HG03045 (cell line): ENCODE results near the gene FAM13C.

Source experiments
- ATAC-seq: cut with Tn5 transposase; IDR thresholded peaks from one replicate; pipeline ENCODE4 v1.9.1; 2021; ENCODE audit warnings: mild to moderate bottlenecking, moderate library complexity; ENCODE audit not compliant: unreplicated experiment

FAM13C gene

DNA sequence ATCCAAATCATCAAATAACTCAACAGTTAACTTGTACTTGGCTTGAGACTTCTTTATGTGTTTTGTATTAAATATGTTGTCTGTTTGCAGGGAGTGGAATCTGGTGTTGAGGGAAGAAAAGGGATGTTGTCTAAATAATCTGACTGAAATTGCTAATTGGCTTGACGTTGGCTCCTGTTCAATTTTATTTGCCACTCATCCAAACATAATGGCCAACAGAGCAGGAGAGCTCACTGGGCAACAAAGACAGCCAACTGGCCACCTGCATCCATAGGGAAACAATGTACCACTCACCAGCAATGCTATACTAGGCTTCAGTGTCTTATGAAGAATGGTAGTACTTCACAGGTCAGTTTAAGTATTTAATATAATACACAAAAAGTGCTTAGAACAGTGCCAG lies 80.5 kb downstream of the FAM13C start:
- ATAC-seq = no peak

DNA sequence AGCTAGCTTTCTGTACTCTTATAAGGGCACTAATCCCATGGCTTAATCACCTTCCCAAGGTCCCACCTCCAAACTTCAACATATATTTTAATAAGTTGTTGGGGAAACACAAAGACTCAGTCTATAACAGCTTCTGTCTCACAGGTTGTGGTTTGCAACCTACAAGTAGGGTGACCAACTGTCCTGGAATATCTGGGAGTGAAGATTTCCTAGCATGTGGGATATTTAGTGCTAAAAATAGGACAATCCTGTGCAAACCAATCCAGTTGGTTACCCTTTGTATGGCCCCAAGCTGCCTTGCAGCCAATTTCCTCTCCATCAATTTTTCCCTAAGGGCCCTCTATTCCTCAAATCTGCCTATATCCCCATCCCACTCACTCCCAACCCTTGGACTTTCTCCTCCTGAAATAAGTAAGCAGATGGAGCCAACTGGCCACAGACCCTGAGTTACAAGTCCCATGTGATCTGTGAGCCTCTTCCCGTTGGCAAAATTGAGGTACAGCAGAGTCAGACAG lies 82.3 kb downstream of the FAM13C start:
- ATAC-seq = no peak

DNA sequence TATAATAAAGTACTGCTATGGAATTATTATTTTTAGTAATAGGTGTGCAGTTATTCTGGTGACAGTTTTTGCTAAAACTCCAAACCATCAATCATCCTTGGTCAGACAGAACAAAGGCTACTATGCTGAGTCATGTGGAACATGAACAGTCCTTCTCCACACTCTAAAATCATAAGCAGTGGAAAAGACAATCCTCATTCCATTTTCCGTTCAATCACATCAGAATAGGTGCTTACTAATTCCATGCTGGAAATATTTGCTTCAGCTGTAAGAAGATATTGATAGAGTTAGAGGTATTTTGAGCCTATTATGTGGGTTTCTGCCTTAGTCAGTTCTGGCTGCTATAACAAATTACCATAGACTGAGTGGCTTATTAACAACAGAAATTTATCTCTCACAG lies 82.9 kb downstream of the FAM13C start:
- no peak for ATAC-seq

DNA sequence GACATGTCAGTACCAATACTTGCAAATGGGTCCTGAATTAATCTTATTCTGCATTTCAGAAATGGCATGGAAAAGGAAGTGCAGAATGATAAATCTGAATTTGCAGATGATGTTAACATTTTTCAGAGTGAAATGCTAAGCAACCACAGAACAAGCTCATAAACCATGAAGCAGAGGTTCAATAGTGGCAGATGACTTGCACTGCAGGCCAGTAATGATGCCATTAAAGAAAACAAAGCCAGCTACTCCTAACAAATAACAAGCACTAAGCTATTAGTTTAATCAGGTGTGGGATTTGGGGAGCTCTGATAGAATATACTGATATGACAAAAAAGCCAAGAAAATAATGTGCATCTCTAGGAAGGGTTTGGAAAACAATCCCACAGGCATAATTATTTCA lies 85.4 kb downstream of the FAM13C start:
- ATAC-seq = no peak

DNA sequence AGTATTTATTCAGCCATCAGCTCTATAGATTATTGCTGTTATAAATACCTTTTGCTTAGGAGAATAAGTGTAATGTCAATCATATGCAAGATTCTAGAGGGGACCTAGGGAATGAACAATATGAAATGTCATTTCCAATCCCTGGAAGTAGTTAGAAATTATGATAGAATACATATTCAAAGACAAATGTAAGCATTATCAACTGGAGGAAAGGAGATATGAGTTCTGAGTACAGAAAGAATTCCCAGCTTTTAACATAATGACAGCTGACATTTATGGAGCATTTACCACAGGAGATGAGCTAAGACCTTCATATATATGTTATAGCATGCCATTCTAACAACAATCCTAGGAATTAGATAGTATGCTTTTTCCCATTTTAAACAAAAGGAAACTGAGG lies 86.2 kb downstream of the FAM13C start:
- ATAC-seq = no peak

DNA sequence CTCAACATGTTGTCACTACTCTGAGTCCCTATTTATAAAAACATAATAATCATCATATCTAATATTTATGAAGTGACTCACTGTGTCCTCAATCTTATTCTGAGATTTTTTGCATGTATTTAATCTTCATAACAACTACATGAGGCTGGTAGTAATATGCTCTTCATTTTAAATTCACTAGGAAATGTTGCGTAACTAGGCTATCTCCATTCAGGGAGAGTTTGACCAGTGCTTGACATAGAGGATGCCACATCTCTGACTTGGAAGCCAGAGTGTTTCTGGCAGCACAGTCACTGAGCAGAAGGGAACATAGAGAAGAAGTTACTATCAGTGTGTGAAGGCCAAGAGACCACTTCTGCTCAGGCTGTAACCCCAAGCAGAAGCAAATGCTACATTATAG lies 88.9 kb downstream of the FAM13C start:
- no peak for ATAC-seq

DNA sequence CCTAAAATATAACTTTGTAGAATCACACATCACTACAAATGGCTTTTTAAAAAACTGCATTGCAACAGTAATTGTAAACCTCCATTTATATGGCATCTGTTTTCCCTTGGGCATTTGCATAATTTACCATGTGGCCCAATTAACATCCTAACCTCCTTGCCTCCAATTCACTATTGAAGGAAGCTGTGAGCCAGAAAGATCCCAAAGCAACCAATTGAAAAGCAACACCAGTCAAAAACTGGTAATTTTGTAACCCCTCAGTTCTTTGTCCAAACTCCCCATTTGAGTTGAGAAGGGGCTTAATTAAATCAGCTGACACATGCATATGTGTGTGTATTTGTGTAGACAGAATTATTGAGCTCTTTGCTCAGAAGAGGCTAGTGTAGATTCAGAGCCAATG lies 90.3 kb downstream of the FAM13C start:
- no peak for ATAC-seq

DNA sequence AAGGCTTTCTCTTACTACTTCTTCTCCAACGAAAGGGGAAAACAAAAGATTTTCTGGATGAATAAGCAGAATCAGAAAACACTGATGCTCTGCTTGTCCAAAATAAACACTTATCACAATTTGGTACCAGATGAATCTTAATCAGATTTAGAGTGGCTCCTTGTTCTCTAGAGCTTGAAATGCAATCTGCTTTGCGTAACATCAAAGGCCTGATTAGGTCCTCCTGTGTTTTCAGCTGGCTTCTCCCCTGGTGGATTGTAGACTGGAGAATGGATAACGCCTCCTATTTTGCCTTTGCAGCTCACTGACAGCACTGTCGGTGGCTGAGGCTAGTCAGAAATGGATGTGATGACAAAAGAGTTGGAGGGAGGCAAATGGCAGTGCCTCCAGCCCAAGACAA lies 91.2 kb downstream of the FAM13C start:
- no peak for ATAC-seq

DNA sequence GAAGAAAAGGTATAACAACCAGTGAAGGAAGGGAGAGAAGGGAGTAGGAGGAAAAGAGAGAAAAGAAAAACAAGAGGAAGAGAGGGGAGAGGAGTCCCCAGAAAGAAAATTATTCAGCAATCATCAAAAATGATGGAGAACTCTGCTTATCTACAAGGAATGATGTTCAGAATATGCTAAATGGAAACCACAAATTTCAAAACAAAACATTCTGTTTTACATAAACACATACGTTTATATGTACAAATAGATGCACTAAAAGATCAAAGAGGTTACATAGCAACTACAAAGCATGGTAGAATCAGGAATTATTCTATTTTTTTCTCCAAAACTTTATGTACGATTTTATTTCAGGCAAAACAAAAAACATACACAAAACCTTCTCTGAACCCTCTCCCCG lies 91.9 kb downstream of the FAM13C start:
- ATAC-seq = no peak

DNA sequence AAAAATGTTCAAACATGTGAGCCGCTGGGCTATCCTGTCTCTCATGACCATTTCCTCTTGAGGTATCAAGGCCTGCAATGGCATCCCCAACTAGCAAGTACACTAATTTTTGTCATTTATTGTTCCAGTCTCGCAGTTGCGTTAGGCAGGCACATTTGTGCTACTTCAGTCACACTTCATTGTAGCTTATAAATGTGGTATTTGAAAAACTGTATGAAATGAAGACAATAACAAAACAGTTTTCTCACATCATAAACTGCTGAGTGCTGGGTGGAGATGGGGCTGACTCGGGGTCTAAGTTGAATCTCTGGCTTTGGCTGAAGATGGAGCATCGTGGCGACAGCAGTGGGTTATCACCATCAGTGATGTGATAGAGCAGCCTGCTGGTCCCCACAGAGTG lies 92.7 kb downstream of the FAM13C start:
- ATAC-seq = no peak

DNA sequence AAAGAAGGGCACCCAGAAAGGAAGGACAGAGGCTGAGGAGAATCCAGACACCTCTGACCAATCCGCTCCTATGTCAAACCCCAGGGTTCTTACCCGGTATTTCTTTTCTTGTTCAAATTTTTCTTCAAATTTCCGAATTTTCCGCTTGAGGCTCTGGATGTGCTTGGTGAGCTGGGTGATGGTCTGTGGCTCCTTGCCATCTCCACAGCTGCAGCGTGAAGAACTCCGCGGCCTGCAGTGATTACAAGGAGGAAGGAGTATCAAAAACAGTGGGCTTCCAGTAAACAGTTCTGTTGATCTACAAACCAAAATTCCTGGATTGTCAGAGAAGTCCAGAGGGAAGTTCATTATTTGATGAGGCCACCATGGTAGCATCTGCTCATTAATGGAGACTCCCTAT lies 93.9 kb downstream of the FAM13C start:
- no peak for ATAC-seq

DNA sequence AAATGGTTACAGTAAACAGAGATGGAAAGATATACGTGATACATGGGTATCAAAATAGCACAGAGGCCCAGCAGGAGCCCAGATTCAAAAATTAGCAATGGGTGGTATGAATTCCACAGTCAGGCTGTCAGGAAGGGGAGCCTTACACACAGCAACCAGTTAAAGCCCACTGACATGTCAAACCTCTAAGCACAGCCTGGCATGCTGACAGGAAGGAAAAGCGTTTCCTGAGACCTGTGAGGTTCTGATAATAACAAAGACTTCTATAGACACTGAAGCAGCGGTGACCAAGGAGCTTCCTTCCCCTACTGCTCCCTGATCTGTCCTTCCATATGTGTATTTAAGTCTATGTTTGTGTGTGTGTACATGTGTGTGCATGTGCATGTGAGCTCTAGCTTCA lies 96.0 kb downstream of the FAM13C start:
- no peak for ATAC-seq

DNA sequence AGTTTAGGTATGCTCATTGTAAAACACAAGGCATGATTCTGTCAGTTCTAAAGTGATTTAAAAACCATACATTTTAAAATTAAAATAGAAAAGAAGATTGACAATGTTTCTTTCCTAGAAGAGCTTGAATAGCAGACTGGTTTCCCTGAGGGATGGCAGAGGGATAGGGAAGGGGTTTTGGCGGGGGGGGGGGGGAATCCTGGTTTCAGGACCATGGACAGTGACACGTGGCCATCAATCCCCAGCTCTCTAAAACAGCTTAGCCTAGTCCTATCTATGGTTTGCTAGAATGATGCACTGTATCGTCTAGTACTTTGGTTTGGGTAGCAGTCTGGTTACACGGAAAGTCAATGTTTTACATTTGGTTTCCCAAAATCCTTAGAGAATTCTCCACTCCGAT lies 97.2 kb downstream of the FAM13C start:
- ATAC-seq = no peak

DNA sequence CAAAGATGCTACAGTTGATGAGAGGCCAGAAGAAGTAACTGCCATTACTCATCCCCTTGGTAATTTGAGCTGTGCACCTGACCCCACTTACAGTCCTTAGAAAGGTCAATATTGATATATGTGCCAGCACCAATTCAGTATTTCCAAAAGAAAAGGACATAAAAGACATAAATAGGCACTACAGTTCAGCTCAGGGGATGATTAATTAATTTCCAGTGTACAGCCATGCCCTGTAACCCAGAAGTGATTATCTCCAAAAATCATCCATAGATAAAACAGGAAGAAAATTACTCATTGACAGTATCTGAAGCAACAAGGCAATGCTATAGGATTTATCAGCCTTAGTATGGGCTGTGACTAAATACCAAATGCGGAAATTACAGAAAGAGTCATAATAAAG lies 103.5 kb downstream of the FAM13C start:
- ATAC-seq = no peak

DNA sequence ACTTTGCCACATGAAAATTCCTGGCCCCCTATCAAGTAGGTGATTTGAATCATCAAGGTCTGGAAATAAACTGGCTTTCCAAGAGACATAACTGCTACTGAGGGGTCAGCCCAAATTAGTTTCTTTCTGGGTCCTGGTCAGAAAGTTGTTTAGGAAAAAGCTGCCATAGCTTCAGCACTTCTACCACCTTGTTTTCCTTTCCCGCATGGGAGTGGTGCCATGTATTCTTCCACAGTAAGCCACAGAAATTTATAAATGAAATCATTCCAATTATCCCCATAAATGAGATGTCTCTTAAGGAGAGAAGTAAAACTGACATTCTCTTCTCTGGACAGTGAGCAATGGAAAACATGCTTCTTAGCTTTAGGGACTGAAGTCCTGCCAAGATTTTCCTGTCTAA lies 105.1 kb downstream of the FAM13C start:
- ATAC-seq = no peak

DNA sequence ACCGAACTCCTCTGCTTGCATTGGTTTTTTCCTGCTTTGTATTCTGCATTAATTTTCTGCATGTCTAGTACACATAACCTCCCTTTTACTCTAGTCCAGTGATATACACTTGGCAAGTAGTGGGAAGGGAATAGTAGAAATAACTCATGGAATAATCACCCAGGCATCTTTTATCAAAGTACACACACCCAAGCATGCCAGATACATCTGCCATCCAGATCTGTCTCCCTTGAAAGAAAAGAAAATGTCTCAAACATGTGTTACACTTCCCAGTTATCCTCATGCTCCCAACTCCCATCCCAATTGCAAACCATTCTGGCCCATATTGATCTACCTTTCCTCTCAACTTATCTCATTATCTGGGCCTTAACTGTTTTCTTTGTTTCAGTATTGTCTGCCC lies 106.9 kb downstream of the FAM13C start:
- ATAC-seq = no peak

DNA sequence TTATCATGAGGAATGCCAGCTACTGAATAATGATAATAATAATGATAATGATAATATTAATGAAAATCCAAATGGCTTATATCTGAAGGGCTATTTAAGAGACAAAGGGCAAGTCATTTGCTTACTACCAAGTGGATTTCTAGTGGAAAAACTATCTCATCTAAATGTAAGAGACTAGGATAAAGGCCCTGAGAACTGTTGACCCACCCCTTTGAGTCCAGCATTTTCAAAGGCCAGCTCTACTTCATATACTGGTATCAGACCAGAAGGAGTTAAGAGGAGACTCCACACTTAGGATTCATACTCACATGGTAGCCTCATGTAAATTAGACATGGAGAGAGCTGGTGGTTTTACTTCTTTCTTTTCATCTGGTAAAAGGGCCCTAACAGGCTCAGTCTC lies 109.9 kb downstream of the FAM13C start:
- ATAC-seq = no peak

DNA sequence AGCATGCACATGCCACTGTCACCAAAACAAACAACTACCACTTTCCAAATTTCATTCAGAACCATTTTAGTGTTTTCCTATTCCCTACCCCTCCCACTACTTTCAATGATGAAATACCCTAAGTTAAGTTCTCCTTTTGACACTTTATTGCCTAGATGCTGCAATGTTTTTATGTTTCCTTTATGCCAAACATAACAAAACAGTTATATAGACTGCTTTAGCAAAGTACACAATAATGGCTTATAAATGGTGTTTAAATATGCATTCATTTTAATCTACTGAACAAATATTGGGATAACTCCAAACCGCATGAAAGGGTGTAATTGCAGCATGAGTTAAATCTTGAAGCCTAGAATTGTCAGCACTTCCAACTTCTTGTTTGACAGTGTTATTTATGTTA lies 116.7 kb downstream of the FAM13C start:
- ATAC-seq = no peak

DNA sequence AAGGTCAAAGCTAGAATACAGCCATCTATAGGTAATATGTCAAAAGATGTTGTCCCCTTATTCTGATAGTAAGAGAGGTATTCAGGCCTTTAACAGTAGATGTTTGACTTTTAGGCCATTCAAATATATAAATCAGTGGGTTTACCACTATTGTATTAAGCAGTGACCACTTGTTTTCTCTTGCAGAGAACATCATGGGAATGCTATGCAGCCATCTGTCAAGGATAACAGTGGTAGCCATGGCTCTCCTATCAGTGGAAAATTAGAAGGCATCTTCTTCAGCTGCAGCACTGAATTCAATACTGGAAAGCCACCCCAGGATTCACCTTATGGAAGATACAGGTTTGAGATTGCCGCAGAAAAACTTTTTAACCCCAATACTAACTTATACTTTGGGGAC lies 117.5 kb downstream of the FAM13C start:
- ATAC-seq = no peak

DNA sequence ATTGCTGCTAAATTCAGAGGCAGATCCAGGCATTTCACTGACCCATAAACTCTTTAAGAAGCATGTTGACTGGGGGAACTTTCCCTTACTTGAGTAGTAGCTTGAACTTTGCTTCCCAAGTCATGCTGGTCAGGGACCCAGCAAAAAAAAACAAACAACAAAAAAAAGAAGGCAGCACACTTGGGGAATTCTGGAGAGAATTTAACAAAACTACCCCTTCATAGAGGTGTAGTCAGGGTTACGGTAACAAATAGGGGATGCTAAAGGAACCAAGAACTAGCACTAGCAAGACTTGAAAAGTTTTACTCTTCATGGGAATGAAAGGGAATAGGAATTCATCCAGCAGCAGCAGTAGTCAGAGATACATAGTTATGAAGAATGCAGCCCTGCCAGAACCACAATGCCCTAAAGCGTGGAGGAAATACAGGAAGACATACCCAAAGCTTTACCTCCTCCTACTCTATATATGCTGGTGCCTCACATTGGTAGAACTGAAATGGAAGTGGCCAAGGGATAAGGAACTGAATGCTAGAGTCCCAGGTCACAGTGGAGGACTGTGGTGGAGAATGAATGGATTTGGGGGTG lies 118.6 kb downstream of the FAM13C start:
- ATAC-seq = no peak

DNA sequence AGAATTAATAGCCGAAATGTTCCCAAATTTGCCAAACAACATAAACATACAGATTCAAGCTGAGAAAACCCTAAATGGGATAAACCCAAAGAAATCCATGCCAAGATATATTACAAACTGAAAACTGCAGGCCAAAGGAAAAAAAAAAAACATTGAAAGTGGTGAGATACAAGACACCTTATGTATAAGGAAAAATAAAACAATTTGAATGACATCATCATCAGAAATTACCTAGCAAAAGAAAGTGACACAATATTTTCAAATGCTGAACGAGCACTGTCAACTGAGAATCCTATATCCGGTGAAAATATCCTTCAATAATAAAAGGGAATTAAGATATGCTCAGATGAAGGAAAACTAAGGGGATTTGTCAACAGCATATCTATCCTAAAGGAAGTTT lies 119.4 kb downstream of the FAM13C start:
- ATAC-seq = no peak

DNA sequence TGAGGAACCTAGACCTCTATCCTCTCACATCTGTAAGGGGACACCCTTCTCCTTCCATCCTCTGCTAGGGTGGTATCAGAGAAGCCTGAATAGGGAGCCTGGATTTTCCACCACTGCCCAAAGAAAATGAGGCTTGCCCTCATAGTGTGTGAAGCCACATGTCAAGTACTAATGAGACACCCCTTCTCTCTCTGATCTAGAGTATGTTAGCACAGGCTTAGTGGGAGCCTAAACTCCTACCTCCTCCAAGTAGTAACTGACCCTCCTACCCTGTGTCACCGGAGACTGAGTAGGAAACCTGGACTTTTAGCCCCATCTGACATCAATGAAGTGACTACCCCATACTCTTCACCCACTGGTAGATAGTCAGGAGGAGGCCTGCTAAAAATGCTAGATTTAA lies 120.3 kb downstream of the FAM13C start:
- no peak for ATAC-seq

DNA sequence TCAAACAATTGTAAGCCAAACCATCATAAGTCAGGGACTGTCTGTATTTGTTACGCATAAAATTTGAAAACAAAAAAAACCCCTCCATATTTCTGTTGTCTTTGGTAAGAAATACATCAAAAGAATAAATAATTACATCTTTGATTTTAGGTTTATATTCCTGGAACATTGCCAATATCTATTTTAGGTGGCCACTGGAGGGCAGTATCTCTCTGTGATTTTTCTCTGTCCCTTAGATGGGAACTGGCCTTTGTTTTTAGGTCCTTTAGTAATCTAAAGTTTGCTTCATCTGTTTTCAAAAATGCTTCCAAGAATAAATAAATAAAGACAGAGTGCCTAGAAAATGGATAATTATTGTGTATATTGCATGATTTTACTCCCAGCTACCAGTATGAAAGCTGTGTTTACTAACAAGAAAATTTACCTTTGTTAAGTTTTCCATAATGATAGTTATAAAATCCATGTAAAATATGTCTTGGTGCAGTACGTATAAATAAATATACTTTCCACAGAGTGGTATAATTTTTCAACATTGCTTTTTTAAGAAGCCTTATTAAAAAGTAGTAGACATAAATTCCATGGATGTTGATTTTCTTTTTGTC lies 121.7 kb downstream of the FAM13C start:
- ATAC-seq = no peak
